ENCODE data around the gene KCP. TPM values are rescaled to one million over a fixed set of nuclear protein-coding genes. Genes with fewer than 3 reads are reported as not detected.

KCP gene
- total and polyA plus RNA-seq, 10 of the 15 experiments (the other 5 are each of a cell fraction or from before 2014, with no cell fraction given) = 0.05 to 7.8 (median 2.5) TPM

GRCh38 chr7:128868624-128869137, 41.8 kb downstream of the KCP start:
- peaks cover 8% of the 10 kb centered on the region for H3K79me2 ChIP-seq (ENCODE audit: control insufficient read depth, insufficient read depth, low read length)
- peaks cover 10% of the 10 kb centered on the region; the same call in 1 of the 2 replicates for H3K4me1 ChIP-seq (ENCODE audit: control insufficient read depth, insufficient read depth, low read length)
- SMC1A ChIA-PET (ENCODE audit: uncharacterized antibody, unreplicated experiment) = interaction anchor here (1.5 kb wide), 1 partner anchor 29 kb away, joined by 3 read pairs; no protein-coding TSS in a partner anchor
- RAD21 ChIA-PET (ENCODE audit: unreplicated experiment) = no interaction called here
- BruUV-seq (replicated peaks) = no TSS peak
- DNase-seq (ENCODE audit: low read depth, low spot score) (no peak), ATAC-seq (no peak), FAIRE-seq (no peak)
- H3K9ac ChIP-seq (ENCODE audit: control insufficient read depth, insufficient read depth, low read length) = 0 out of 2 replicates have a peak overlapping the region, but pooled peaks have one; percentile 44
- no peak overlapping the region for H2AFZ ChIP-seq (ENCODE audit: control insufficient read depth, low read depth, low read length)
- CTCF ChIA-PET = interaction anchor here (1.4 kb wide), 1 partner anchor 15 kb away, joined by 9 read pairs; no protein-coding TSS in a partner anchor
- H3K4me2 ChIP-seq (ENCODE audit: control insufficient read depth, insufficient read depth) = peak overlapping the region; percentile 95
- 81% methylated on average over 13 of the region's 13 CpGs for WGBS (ENCODE audit: insufficient coverage, insufficient replicate concordance, low lambda C conversion rate, missing lambda C conversion rate)
- H3K27ac ChIP-seq (ENCODE audit: control insufficient read depth, insufficient read depth) = no peak overlapping the region
- POLR2A ChIA-PET = no interaction called here
- H3K9me3 ChIP-seq (replicated peaks; ENCODE audit: control insufficient read depth, insufficient read depth, low read length) = no peaks in the 10 kb centered on the region
- in situ Hi-C loops (cut with MboI) (no loop called here), intact Hi-C loops (cut with micrococcal nuclease; ENCODE audit: unreplicated experiment) (no loop called here)
- no peaks in the 10 kb centered on the region for H3K27me3 ChIP-seq (replicated peaks in 1 of 2; ENCODE audit: control insufficient read depth in 2 of 2, insufficient read depth in 2 of 2, low read length in 1 of 2)
- TF ChIP-seq EGR1 (IDR thresholded peaks at IDR 0.05; ENCODE audit: borderline replicate concordance in 1 of 2, low read depth in 2 of 2, low read length in 2 of 2) (0 out of 3 replicates have a peak, but pooled peaks of 1 of the 2 experiments have one; percentile 14), MTA2 (IDR thresholded peaks at IDR 0.05; ENCODE audit: low read depth) (no peak), CHD1 (IDR thresholded peaks at IDR 0.05; ENCODE audit: low read depth, low read length) (no peak), CHD4 (IDR thresholded peaks at IDR 0.05) (no peak)
- H3K36me3 ChIP-seq (ENCODE audit: control insufficient read depth in 2 of 2, insufficient read depth in 2 of 2, low read length in 1 of 2) = no peaks in the 10 kb centered on the region; a peak in 2 of 4 replicates
- H4K20me1 ChIP-seq (ENCODE audit: control insufficient read depth, insufficient read depth) = no peaks in the 10 kb centered on the region
- H3K4me3 ChIP-seq = peak overlapping the region; percentile 64

- H3K36me3 ChIP-seq (ENCODE audit: control insufficient read depth in 2 of 2, insufficient read depth in 2 of 2, low read length in 1 of 2) = no peaks in the 10 kb centered on the region; a peak in 2 of 4 replicates
- H3K4me2 ChIP-seq (ENCODE audit: control insufficient read depth, insufficient read depth) = no peak overlapping the region
- ChIA-PET CTCF (interaction anchor here (0.6 to 1.4 kb wide), 5 partner anchors 15 to 343 kb away, joined by 3 to 9 read pairs (median 4); no protein-coding TSS in a partner anchor), RAD21 (ENCODE audit: unreplicated experiment) (interaction anchor here (0.9 kb wide), 1 partner anchor 222 kb away, joined by 4 read pairs; no protein-coding TSS in a partner anchor), SMC1A (ENCODE audit: uncharacterized antibody, unreplicated experiment) (interaction anchor here (0.8 to 1.5 kb wide), 4 partner anchors 11 to 226 kb away, joined by 3 read pairs; no protein-coding TSS in a partner anchor), POLR2A (no interaction called here)
- H3K27me3 ChIP-seq (replicated peaks in 1 of 2; ENCODE audit: control insufficient read depth in 2 of 2, insufficient read depth in 2 of 2, low read length in 1 of 2) = no peaks in the 10 kb centered on the region
- DNase-seq (ENCODE audit: low read depth, low spot score) (no peak), FAIRE-seq (no peak), ATAC-seq (no peak)
- no TSS peak for BruUV-seq (replicated peaks)
- no peaks in the 10 kb centered on the region for H4K20me1 ChIP-seq (ENCODE audit: control insufficient read depth, insufficient read depth)
- no peaks in the 10 kb centered on the region for H3K9me3 ChIP-seq (replicated peaks; ENCODE audit: control insufficient read depth, insufficient read depth, low read length)
- intact Hi-C loops (cut with micrococcal nuclease; ENCODE audit: unreplicated experiment) (no loop called here), in situ Hi-C loops (cut with MboI) (no loop called here)
- WGBS (ENCODE audit: insufficient coverage, insufficient replicate concordance, low lambda C conversion rate, missing lambda C conversion rate) = 84% methylated on average over 8 of the region's 11 CpGs
- H3K27ac ChIP-seq (ENCODE audit: control insufficient read depth, insufficient read depth) = no peak overlapping the region
- H3K9ac ChIP-seq (ENCODE audit: control insufficient read depth, insufficient read depth, low read length) = no peak overlapping the region
- H3K4me1 ChIP-seq (ENCODE audit: control insufficient read depth, insufficient read depth, low read length) = peaks cover 10% of the 10 kb centered on the region; the same call in 1 of the 2 replicates
- no peak overlapping the region for H3K4me3 ChIP-seq
- no peak overlapping the region for H2AFZ ChIP-seq (ENCODE audit: control insufficient read depth, low read depth, low read length)
- H3K79me2 ChIP-seq (ENCODE audit: control insufficient read depth, insufficient read depth, low read length) = peaks cover 15% of the 10 kb centered on the region
- no peak for TF ChIP-seq CHD2 (IDR thresholded peaks at IDR 0.05; ENCODE audit: borderline replicate concordance, low read depth, low read length)
- TF ChIP-seq CBX5 (IDR thresholded peaks at IDR 0.05; ENCODE audit: low read depth) = no peak
- TF ChIP-seq HCFC1 (IDR thresholded peaks at IDR 0.05; ENCODE audit: low read length) = no peak
- no peak for TF ChIP-seq ZBTB4 (CRISPR knock-in tag; IDR thresholded peaks at IDR 0.05)
- TF ChIP-seq JUND (IDR thresholded peaks at IDR 0.05; ENCODE audit: low read depth, low read length) = no peak
Measured at GRCh38 chr7:128867842-128868623, 42.5 kb downstream of the KCP start.

All from GM12878 (cell line).